Measurements from ENCODE around the gene MTNR1A.
"Not testable (repeated sequence)": the region's sequence is repeated elsewhere in the genome, so short reads cannot be mapped to it uniquely, and the experiment has no call there.

DNA sequence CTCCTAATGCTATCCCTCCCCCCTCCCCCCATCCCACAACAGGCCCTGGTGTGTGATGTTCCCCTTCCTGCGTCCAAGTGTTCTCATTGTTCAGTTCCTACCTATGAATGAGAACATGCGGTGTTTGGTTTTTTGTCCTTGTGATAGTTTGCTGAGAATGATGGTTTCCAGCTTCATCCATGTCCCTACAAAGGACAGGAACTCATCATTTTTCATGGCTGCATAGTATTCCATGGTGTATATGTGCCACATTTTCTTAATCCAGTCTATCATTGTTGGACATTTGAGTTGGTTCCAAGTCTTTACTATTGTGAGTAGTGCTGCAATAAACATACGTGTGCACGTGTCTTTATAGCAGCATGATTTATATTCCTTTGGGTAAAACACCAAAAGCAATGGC lies 31.4 kb downstream of the MTNR1A start:
- TF ChIP-seq, protein P1, sequence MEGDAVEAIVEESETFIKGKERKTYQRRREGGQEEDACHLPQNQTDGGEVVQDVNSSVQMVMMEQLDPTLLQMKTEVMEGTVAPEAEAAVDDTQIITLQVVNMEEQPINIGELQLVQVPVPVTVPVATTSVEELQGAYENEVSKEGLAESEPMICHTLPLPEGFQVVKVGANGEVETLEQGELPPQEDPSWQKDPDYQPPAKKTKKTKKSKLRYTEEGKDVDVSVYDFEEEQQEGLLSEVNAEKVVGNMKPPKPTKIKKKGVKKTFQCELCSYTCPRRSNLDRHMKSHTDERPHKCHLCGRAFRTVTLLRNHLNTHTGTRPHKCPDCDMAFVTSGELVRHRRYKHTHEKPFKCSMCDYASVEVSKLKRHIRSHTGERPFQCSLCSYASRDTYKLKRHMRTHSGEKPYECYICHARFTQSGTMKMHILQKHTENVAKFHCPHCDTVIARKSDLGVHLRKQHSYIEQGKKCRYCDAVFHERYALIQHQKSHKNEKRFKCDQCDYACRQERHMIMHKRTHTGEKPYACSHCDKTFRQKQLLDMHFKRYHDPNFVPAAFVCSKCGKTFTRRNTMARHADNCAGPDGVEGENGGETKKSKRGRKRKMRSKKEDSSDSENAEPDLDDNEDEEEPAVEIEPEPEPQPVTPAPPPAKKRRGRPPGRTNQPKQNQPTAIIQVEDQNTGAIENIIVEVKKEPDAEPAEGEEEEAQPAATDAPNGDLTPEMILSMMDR (IDR thresholded peaks at IDR 0.05 in 2 of 3, conservative IDR thresholded peaks at IDR 0.05 in 1 of 3; ENCODE audit: borderline replicate concordance in 1 of 3, insufficient read depth in 1 of 3, low read depth in 2 of 3, low read length in 2 of 3) = not testable (repeated sequence)
- not testable (repeated sequence) for TF ChIP-seq ZFX (IDR thresholded peaks at IDR 0.05); EZH2 (IDR thresholded peaks at IDR 0.05); POLR2A (IDR thresholded peaks at IDR 0.05; ENCODE audit: borderline replicate concordance, extremely low read depth, insufficient read depth, insufficient read length); ELF1 (IDR thresholded peaks at IDR 0.05; ENCODE audit: borderline replicate concordance, low read depth); SP1 (IDR thresholded peaks at IDR 0.05; ENCODE audit: low read depth); RAD21 (IDR thresholded peaks at IDR 0.05; ENCODE audit: low read depth); JUND (IDR thresholded peaks at IDR 0.05); POLR2AphosphoS5 (IDR thresholded peaks at IDR 0.05; ENCODE audit: low read depth, low read length); EZH2phosphoT487 (IDR thresholded peaks at IDR 0.05; ENCODE audit: borderline replicate concordance); CBX3 (IDR thresholded peaks at IDR 0.05; ENCODE audit: low read depth)
- TF ChIP-seq, protein P2, sequence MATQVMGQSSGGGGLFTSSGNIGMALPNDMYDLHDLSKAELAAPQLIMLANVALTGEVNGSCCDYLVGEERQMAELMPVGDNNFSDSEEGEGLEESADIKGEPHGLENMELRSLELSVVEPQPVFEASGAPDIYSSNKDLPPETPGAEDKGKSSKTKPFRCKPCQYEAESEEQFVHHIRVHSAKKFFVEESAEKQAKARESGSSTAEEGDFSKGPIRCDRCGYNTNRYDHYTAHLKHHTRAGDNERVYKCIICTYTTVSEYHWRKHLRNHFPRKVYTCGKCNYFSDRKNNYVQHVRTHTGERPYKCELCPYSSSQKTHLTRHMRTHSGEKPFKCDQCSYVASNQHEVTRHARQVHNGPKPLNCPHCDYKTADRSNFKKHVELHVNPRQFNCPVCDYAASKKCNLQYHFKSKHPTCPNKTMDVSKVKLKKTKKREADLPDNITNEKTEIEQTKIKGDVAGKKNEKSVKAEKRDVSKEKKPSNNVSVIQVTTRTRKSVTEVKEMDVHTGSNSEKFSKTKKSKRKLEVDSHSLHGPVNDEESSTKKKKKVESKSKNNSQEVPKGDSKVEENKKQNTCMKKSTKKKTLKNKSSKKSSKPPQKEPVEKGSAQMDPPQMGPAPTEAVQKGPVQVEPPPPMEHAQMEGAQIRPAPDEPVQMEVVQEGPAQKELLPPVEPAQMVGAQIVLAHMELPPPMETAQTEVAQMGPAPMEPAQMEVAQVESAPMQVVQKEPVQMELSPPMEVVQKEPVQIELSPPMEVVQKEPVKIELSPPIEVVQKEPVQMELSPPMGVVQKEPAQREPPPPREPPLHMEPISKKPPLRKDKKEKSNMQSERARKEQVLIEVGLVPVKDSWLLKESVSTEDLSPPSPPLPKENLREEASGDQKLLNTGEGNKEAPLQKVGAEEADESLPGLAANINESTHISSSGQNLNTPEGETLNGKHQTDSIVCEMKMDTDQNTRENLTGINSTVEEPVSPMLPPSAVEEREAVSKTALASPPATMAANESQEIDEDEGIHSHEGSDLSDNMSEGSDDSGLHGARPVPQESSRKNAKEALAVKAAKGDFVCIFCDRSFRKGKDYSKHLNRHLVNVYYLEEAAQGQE (IDR thresholded peaks at IDR 0.05; ENCODE audit: low read depth) = not testable (repeated sequence)
- TF ChIP-seq, protein P3, sequence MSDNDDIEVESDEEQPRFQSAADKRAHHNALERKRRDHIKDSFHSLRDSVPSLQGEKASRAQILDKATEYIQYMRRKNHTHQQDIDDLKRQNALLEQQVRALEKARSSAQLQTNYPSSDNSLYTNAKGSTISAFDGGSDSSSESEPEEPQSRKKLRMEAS (IDR thresholded peaks at IDR 0.05) = not testable (repeated sequence)

Measured in HCT116 (cell line).